K562 (cell line): Measurements from ENCODE around the gene RHOB. TPM values are rescaled to one million over a fixed set of nuclear protein-coding genes. Genes with fewer than 3 reads are reported as not detected.

Source experiments
- ATAC-seq: fragments of 200-7000 bp; cut with Tn5 transposase; 3 replicates; pipeline ENCODE4 v1.9.1; 2020; ENCODE audit warnings: moderate library complexity
- BruUV-seq: library from RNA; stranded (reverse); fragments of 400-500 nt; replicated peaks from 2 replicates; lab custom pipeline; 2021; lab: Mats Ljungman, UMichigan
- CTCF ChIA-PET: fragments of 300-600 bp; formaldehyde crosslinking; extraction: SDS; loops from one replicate; lab custom pipeline; 2021; ENCODE audit warnings: low intra/inter-chr PET ratio; lab: Yijun Ruan, JAX
- POLR2A ChIA-PET: fragments of 300-600, 350-650 bp; sonication (Branson Sonifier 250); formaldehyde crosslinking; extraction: SDS; loops from one replicate; lab custom pipeline; 2021; ENCODE audit warnings: antibody characterized with exemption, inconsistent platforms; lab: Yijun Ruan, JAX
- DNase-seq, 4 experiments: peaks; one replicate each; pipeline versions ENCODE4 v3.0.0 to v3.0.0-alpha.2; 2011 to 2018; ENCODE audit warnings: low spot score in 3 of 4, mixed read lengths in 3 of 4; ENCODE audit errors: extremely low read depth in 1 of 4
- FAIRE-seq: peaks from 2 replicates; lab custom pipeline; 2011; peaks lifted over from hg19 to GRCh38; lab: Jason Lieb, UNC
- H2AFZ ChIP-seq: 2 replicates; pipeline ENCODE4 v1.6.0; 2011; ENCODE audit warnings: low read depth, low read length, control low read depth, inconsistent platforms
- H3K27ac ChIP-seq: fragments of 200-600 bp; 3 replicates; pipeline ENCODE4 v1.8.0; 2011; ENCODE audit warnings: low read depth, mild to moderate bottlenecking, control low read depth, inconsistent platforms, low read length, moderate library complexity, mixed read lengths; ENCODE audit errors: extremely low read depth
- H3K27me3 ChIP-seq, 2 experiments: fragments of 300-600 bp in 1 of 2; 2 replicates in 1 of 2; 3 replicates in 1 of 2; pipeline versions ENCODE4 v1.6.0 to v1.8.0; 2011; ENCODE audit warnings: inconsistent platforms in 2 of 2, low read length in 2 of 2, mild to moderate bottlenecking in 1 of 2, mixed read lengths in 1 of 2, moderate library complexity in 1 of 2; ENCODE audit not compliant: control insufficient read depth in 2 of 2, insufficient read depth in 2 of 2
- H3K36me3 ChIP-seq: fragments of 300-600 bp; 3 replicates; pipeline ENCODE4 v1.8.0; 2011; ENCODE audit warnings: mild to moderate bottlenecking, low read length, inconsistent platforms; ENCODE audit not compliant: control insufficient read depth, insufficient read depth
- H3K4me1 ChIP-seq, 2 experiments: fragments of 200-600 bp in 1 of 2; replicated peaks in 1 of 2; 2 replicates in 1 of 2; 3 replicates in 1 of 2; pipeline versions ENCODE4 v1.5.1 to v1.8.0; 2011; ENCODE audit warnings: inconsistent platforms in 2 of 2, low read length in 2 of 2, mild to moderate bottlenecking in 1 of 2, mixed read lengths in 1 of 2, moderate library complexity in 1 of 2; ENCODE audit not compliant: control insufficient read depth in 2 of 2, insufficient read depth in 2 of 2
- H3K4me2 ChIP-seq: 2 replicates; pipeline ENCODE4 v1.6.1; 2011; ENCODE audit warnings: low read length, control low read depth, inconsistent platforms, mixed read lengths; ENCODE audit not compliant: insufficient read depth
- H3K4me3 ChIP-seq: fragments of 200-600 bp; sonication (generic), shearing (Covaris generic); 2 replicates; pipeline ENCODE4 v1.5.1; 2016; ENCODE audit warnings: control low read depth, inconsistent platforms
- H3K79me2 ChIP-seq: fragments of 200-600 bp; 3 replicates; pipeline ENCODE4 v1.8.0; 2011; ENCODE audit warnings: low read length, inconsistent platforms; ENCODE audit not compliant: control insufficient read depth, insufficient read depth
- H3K9ac ChIP-seq, 2 experiments: 2 replicates each; pipeline versions ENCODE4 v1.6.0 to v1.6.1; 2011; ENCODE audit warnings: low read depth in 2 of 2, low read length in 2 of 2, control low read depth in 1 of 2, inconsistent platforms in 1 of 2, mild to moderate bottlenecking in 1 of 2, mixed read lengths in 1 of 2; ENCODE audit not compliant: insufficient read depth in 1 of 2
- H3K9me1 ChIP-seq: one replicate; pipeline ENCODE4 v1.6.0; 2011; ENCODE audit warnings: inconsistent platforms, mild to moderate bottlenecking, low read length, moderate library complexity; ENCODE audit not compliant: control insufficient read depth, insufficient read depth
- H3K9me3 ChIP-seq: replicated peaks from 2 replicates; pipeline ENCODE4 v1.5.1; 2011; ENCODE audit warnings: low read depth, low read length, inconsistent platforms; ENCODE audit not compliant: control insufficient read depth, insufficient read depth
- H4K20me1 ChIP-seq: replicated peaks from 2 replicates; pipeline ENCODE4 v1.6.1; 2011; ENCODE audit warnings: low read length, inconsistent platforms, mixed read lengths; ENCODE audit not compliant: control insufficient read depth, insufficient read depth
- BDP1 ChIP-seq: IDR thresholded peaks from 3 replicates; pipeline ENCODE4 v1.6.1; 2011; ENCODE audit not compliant: insufficient read length, insufficient read depth
- CTCFL ChIP-seq: IDR thresholded peaks from 2 replicates; pipeline ENCODE4 v1.6.1; 2011; ENCODE audit warnings: borderline replicate concordance, low read depth, mild to moderate bottlenecking, moderate library complexity, low read length; ENCODE audit not compliant: insufficient read depth, poor library complexity, severe bottlenecking
- GMEB1 ChIP-seq: fragments of 250-450 bp; sonication (Bioruptor Pico); IDR thresholded peaks from 2 replicates; pipeline ENCODE4 v1.4.0; 2020; ENCODE audit warnings: mild to moderate bottlenecking
- GTF2F1 ChIP-seq: IDR thresholded peaks from 2 replicates; pipeline ENCODE4 v1.6.1; 2011; ENCODE audit warnings: low read depth, low read length, improper control_type of control experiment
- HDAC1 ChIP-seq, 2 experiments: fragments of 450-650 bp; IDR thresholded peaks; 2 replicates each; pipeline ENCODE4 v1.6.1; 2016 to 2017; ENCODE audit warnings: inconsistent platforms in 1 of 2, mild to moderate bottlenecking in 1 of 2, moderate library complexity in 1 of 2
- MTA2 ChIP-seq: fragments of 450-650 bp; IDR thresholded peaks from 2 replicates; pipeline ENCODE4 v1.6.1; 2016; ENCODE audit warnings: low read depth
- NR0B1 ChIP-seq: fragments of 450-650 bp; IDR thresholded peaks from one replicate; pipeline ENCODE4 v1.6.1; 2018; ENCODE audit warnings: mild to moderate bottlenecking, moderate library complexity; ENCODE audit not compliant: partially characterized antibody
- RAD51 ChIP-seq: fragments of 450-650 bp; IDR thresholded peaks from 2 replicates; pipeline ENCODE4 v1.7.1; 2016; ENCODE audit warnings: low read depth, mild to moderate bottlenecking, borderline replicate concordance
- ZFX ChIP-seq: sonication (generic); formaldehyde crosslinking; IDR thresholded peaks from 2 replicates; pipeline ENCODE4 v1.8.0; 2022; ENCODE audit warnings: mild to moderate bottlenecking, missing genetic modification reagents, moderate library complexity
- WGBS: fragments of 100-300 bp; shearing (Covaris generic); methylation state at CpG from one replicate; pipeline ENCODE4 v1.1.6; 2016; ENCODE audit warnings: low coverage, mixed read lengths; ENCODE audit not compliant: insufficient coverage; ENCODE audit errors: missing lambda C conversion rate; 5-methylcytosine and 5-hydroxymethylcytosine counted together
- in situ Hi-C: fragments of 300-500 bp; cut with MboI; formaldehyde crosslinking; loops from 4 replicates; pipeline ENCODE4 v1.15.0; 2018; ENCODE audit warnings: inconsistent platforms, mixed read lengths
- intact Hi-C: fragments of 100-400 bp; cut with micrococcal nuclease; formaldehyde crosslinking; loops from 2 replicates; pipeline ENCODE4 v1.14.2; 2022
- polyA plus RNA-seq, 8 experiments: library from polyadenylated mRNA; depleted of rRNA in 4 of 8; stranded (reverse) in 5 of 8; unstranded in 3 of 8; fragments of >200 nt; fragmentation: Nextera tagmentation in 2 of 8; fragmentation: Illumina TruSeq in 1 of 8; extraction: Ambion mirVana in 2 of 8; extraction: Trizol in 1 of 8; gene quantifications; 2 replicates each; pipeline versions ENCODE4 v1.2.1 to v1.2.3, GENCODE V29; 2011 to 2014; ENCODE audit warnings: inconsistent platforms in 1 of 8, missing spikeins in 1 of 8
- total RNA-seq, 7 experiments: library from RNA; depleted of rRNA in 6 of 7; stranded (reverse); fragments of >200 nt in 6 of 7; fragmentation: Illumina TruSeq in 2 of 7; extraction: Trizol in 2 of 7; gene quantifications; 2 replicates each; pipeline versions ENCODE4 v1.2.1 to v1.2.3, GENCODE V29; 2011 to 2021; ENCODE audit warnings: low replicate concordance in 1 of 7
- TF ChIP-seq, protein P1 (sequence below): fragments of 250-450 bp; sonication (Bioruptor Pico); IDR thresholded peaks from 2 replicates; pipeline ENCODE4 v1.5.0; 2021; ENCODE audit warnings: mild to moderate bottlenecking, borderline replicate concordance
- TF ChIP-seq, protein P2 (sequence below): fragments of 450-650 bp; IDR thresholded peaks from 2 replicates; pipeline ENCODE4 v1.6.1; 2016; ENCODE audit warnings: borderline replicate concordance

Gene RHOB
- total and polyA plus RNA-seq, 9 of the 15 experiments (the other 6 are each of a cell fraction or from before 2014, with no cell fraction given), result 0.07 to 4.8 (median 1.1) TPM

- H3K9me3 ChIP-seq, result no peaks in the 10 kb centered on the region
- FAIRE-seq (no peak), DNase-seq (no peak), ATAC-seq (no peak)
- intact Hi-C loops, result no loop called here
- 21% methylated on average over 4 of the region's 4 CpGs for WGBS
- no peak overlapping the region for H3K9ac ChIP-seq
- no peak overlapping the region for H3K4me3 ChIP-seq
- in situ Hi-C loops, result loop anchor here (25.0 kb wide), 1 partner anchor 503 kb away; no protein-coding TSS in a partner anchor
- no peak overlapping the region for H3K4me2 ChIP-seq
- no peaks in the 10 kb centered on the region for H3K36me3 ChIP-seq
- H3K27ac ChIP-seq, result no peak overlapping the region
- no peaks in the 10 kb centered on the region for H4K20me1 ChIP-seq
- ChIA-PET CTCF (no interaction called here), POLR2A (interaction anchor here (0.9 to 1.1 kb wide), 2 partner anchors 10 to 42 kb away, joined by 3 read pairs; no protein-coding TSS in a partner anchor)
- peaks cover 6 to 29% of the 10 kb centered on the region in 2 experiments; a peak in 4 of 5 replicates for H3K4me1 ChIP-seq
- H3K27me3 ChIP-seq, result peaks cover 4 to 11% of the 10 kb centered on the region in 2 experiments; a peak in 2 of 5 replicates
- no peaks in the 10 kb centered on the region for H3K9me1 ChIP-seq
- H3K79me2 ChIP-seq, result no peaks in the 10 kb centered on the region
- no peak overlapping the region for H2AFZ ChIP-seq
- no TSS peak for BruUV-seq
- TF ChIP-seq RAD51, result no peak
- TF ChIP-seq ZFX (CRISPR knock-in tag), result no peak
- no peak for TF ChIP-seq CTCFL
- no peak for TF ChIP-seq HDAC1 (IDR thresholded peaks at IDR 0.05)
- no peak for TF ChIP-seq MTA2
- TF ChIP-seq NR0B1, result no peak
- no peak for TF ChIP-seq GMEB1
- TF ChIP-seq BDP1, result no peak
- TF ChIP-seq, protein P1, sequence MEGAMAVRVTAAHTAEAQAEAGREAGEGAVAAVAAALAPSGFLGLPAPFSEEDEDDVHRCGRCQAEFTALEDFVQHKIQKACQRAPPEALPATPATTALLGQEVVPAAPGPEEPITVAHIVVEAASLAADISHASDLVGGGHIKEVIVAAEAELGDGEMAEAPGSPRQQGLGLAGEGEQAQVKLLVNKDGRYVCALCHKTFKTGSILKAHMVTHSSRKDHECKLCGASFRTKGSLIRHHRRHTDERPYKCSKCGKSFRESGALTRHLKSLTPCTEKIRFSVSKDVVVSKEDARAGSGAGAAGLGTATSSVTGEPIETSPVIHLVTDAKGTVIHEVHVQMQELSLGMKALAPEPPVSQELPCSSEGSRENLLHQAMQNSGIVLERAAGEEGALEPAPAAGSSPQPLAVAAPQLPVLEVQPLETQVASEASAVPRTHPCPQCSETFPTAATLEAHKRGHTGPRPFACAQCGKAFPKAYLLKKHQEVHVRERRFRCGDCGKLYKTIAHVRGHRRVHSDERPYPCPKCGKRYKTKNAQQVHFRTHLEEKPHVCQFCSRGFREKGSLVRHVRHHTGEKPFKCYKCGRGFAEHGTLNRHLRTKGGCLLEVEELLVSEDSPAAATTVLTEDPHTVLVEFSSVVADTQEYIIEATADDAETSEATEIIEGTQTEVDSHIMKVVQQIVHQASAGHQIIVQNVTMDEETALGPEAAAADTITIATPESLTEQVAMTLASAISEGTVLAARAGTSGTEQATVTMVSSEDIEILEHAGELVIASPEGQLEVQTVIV, result no peak
- no peak for TF ChIP-seq GTF2F1
- TF ChIP-seq, protein P2, sequence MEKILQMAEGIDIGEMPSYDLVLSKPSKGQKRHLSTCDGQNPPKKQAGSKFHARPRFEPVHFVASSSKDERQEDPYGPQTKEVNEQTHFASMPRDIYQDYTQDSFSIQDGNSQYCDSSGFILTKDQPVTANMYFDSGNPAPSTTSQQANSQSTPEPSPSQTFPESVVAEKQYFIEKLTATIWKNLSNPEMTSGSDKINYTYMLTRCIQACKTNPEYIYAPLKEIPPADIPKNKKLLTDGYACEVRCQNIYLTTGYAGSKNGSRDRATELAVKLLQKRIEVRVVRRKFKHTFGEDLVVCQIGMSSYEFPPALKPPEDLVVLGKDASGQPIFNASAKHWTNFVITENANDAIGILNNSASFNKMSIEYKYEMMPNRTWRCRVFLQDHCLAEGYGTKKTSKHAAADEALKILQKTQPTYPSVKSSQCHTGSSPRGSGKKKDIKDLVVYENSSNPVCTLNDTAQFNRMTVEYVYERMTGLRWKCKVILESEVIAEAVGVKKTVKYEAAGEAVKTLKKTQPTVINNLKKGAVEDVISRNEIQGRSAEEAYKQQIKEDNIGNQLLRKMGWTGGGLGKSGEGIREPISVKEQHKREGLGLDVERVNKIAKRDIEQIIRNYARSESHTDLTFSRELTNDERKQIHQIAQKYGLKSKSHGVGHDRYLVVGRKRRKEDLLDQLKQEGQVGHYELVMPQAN, result no peak
These were observed 12.8 kb upstream of the RHOB start for GRCh38 chr2:20433946-20434553.
